HG03196 (cell line): ENCODE measurements around the gene CHPF.
A peak's percentile ranks its signal among the peaks of the same experiment; 100 is the strongest.

Experiments used
- ATAC-seq: cut with Tn5 transposase; IDR thresholded peaks from one replicate; pipeline ENCODE4 v1.9.1; 2021; ENCODE audit not compliant: unreplicated experiment

Gene CHPF

GRCh38 chr2:219533930-219534661, 9.5 kb downstream of the CHPF start:
- ATAC-seq: no peak

GRCh38 chr2:219532378-219532649, 11.3 kb downstream of the CHPF start:
- no peak for ATAC-seq

GRCh38 chr2:219531639-219532377, 11.8 kb downstream of the CHPF start:
- no peak for ATAC-seq

- ATAC-seq: peak; percentile 71
Measured at GRCh38 chr2:219530048-219530963, 13.3 kb downstream of the CHPF start.

- no peak for ATAC-seq
Measured at GRCh38 chr2:219527472-219527871, 16.1 kb downstream of the CHPF start.

- ATAC-seq: no peak
Measured at GRCh38 chr2:219527076-219527394, 16.6 kb downstream of the CHPF start.

- no peak for ATAC-seq
Measured at GRCh38 chr2:219526320-219527075, 17.1 kb downstream of the CHPF start.

- no peak for ATAC-seq
Measured at GRCh38 chr2:219525533-219526232, 17.9 kb downstream of the CHPF start.

- no peak for ATAC-seq
Measured at GRCh38 chr2:219524817-219525216, 18.8 kb downstream of the CHPF start.

- ATAC-seq: no peak
Measured at GRCh38 chr2:219523031-219523671, 20.5 kb downstream of the CHPF start.

GRCh38 chr2:219522111-219523030, 21.2 kb downstream of the CHPF start:
- no peak for ATAC-seq

- ATAC-seq: no peak
Measured at GRCh38 chr2:219521066-219521880, 22.3 kb downstream of the CHPF start.

GRCh38 chr2:219520079-219520478, 23.5 kb downstream of the CHPF start:
- no peak for ATAC-seq

GRCh38 chr2:219519526-219519916, 24.1 kb downstream of the CHPF start:
- ATAC-seq: no peak

- no peak for ATAC-seq
Measured at GRCh38 chr2:219517954-219518778, 25.4 kb downstream of the CHPF start.

- no peak for ATAC-seq
Measured at GRCh38 chr2:219516888-219517287, 26.7 kb downstream of the CHPF start.

- ATAC-seq: no peak
Measured at GRCh38 chr2:219515874-219516629, 27.6 kb downstream of the CHPF start.
